B cell (primary cell): Measurements from ENCODE around the gene ZDHHC14. TPM values are rescaled to one million over a fixed set of nuclear protein-coding genes. Genes with fewer than 3 reads are reported as not detected.

Source experiments
- ATAC-seq: fragments of 200-7000 bp; cut with Tn5 transposase; one replicate; pipeline ENCODE4 v1.10.0; 2021; ENCODE audit warnings: low read depth, mild to moderate bottlenecking, moderate number of reproducible peaks, moderate library complexity
- CTCF ChIA-PET: fragments of 350-600 bp; sonication (Branson Sonifier 250); formaldehyde crosslinking; loops from one replicate; lab custom pipeline; 2021; ENCODE audit warnings: antibody characterized with exemption, inconsistent platforms; lab: Charles Lee
- POLR2A ChIA-PET: fragments of 350-600 bp; sonication (Branson Sonifier 250); formaldehyde crosslinking; loops from one replicate; lab custom pipeline; 2021; ENCODE audit warnings: antibody characterized with exemption; lab: Charles Lee
- DNase-seq: peaks from one replicate; pipeline ENCODE4 v3.0.0; 2013
- H2AFZ ChIP-seq: 2 replicates; pipeline ENCODE4 v1.6.1; 2012; ENCODE audit warnings: mild to moderate bottlenecking, low read depth, low read length; ENCODE audit not compliant: insufficient read depth, poor library complexity, severe bottlenecking
- H3K27ac ChIP-seq, 2 donors: 1 replicate in 1 of 2; 2 replicates in 1 of 2; pipeline ENCODE4 v1.5.1; 2012 to 2013; ENCODE audit warnings: low read length in 2 of 2, mild to moderate bottlenecking in 2 of 2, moderate library complexity in 1 of 2
- H3K27me3 ChIP-seq, 4 experiments: fragments of 200-600 bp in 1 of 4; sonication (generic) in 1 of 4; replicated peaks in 1 of 4; 1 replicate in 2 of 4; 2 replicates in 2 of 4; pipeline versions ENCODE4 v1.6.1 to v1.7.0; 2013 to 2016; ENCODE audit warnings: low read length in 3 of 4, mild to moderate bottlenecking in 2 of 4, mixed read lengths in 1 of 4, moderate library complexity in 1 of 4; ENCODE audit not compliant: insufficient read depth in 4 of 4, control insufficient read depth in 3 of 4; ENCODE audit errors: control extremely low read depth in 1 of 4
- H3K36me3 ChIP-seq, 2 experiments: replicated peaks in 1 of 2; 1 replicate in 1 of 2; 2 replicates in 1 of 2; pipeline versions ENCODE4 v1.6.1 to v1.7.1; 2013; ENCODE audit warnings: low read length in 1 of 2; ENCODE audit not compliant: insufficient read depth in 2 of 2, control insufficient read depth in 1 of 2; ENCODE audit errors: control extremely low read depth in 1 of 2, extremely low read depth in 1 of 2
- H3K4me1 ChIP-seq, 2 donors: fragments of 200-600 bp in 1 of 2; sonication (generic) in 1 of 2; 1 replicate in 1 of 2; 2 replicates in 1 of 2; pipeline versions ENCODE4 v1.5.1 to v1.6.1; 2013 to 2017; ENCODE audit warnings: low read length in 2 of 2; ENCODE audit not compliant: control insufficient read depth in 2 of 2, insufficient read depth in 2 of 2
- H3K4me2 ChIP-seq: replicated peaks from 2 replicates; pipeline ENCODE3; 2012; ENCODE audit warnings: mild to moderate bottlenecking, low read depth, low read length; ENCODE audit not compliant: poor library complexity, severe bottlenecking
- H3K4me3 ChIP-seq, 5 experiments: fragments of 200-600 bp in 1 of 5; sonication (generic) in 1 of 5; 1 replicate in 3 of 5; 2 replicates in 2 of 5; pipeline versions ENCODE4 v1.5.1 to v1.7.0; 2011 to 2016; ENCODE audit warnings: low read length in 4 of 5, mild to moderate bottlenecking in 4 of 5, low read depth in 2 of 5, control low read depth in 1 of 5, moderate library complexity in 1 of 5; ENCODE audit not compliant: insufficient read depth in 1 of 5; ENCODE audit errors: control extremely low read depth in 1 of 5, extremely low read depth in 1 of 5
- H3K79me2 ChIP-seq: fragments of 200-600 bp; sonication (generic); one replicate; pipeline ENCODE4 v1.6.0; 2016; ENCODE audit warnings: low read length; ENCODE audit not compliant: control insufficient read depth, insufficient read depth
- H3K9ac ChIP-seq: fragments of 200-600 bp; sonication (generic); 2 replicates; pipeline ENCODE4 v1.6.1; 2017; ENCODE audit warnings: mild to moderate bottlenecking, low read length, moderate library complexity
- H3K9me3 ChIP-seq, 3 donors: one replicate each; pipeline versions ENCODE4 v1.6.1 to v1.7.1; 2013; ENCODE audit warnings: low read length in 2 of 3; ENCODE audit not compliant: control insufficient read depth in 2 of 3, insufficient read depth in 1 of 3; ENCODE audit errors: control extremely low read depth in 1 of 3
- H4K20me1 ChIP-seq: 2 replicates; pipeline ENCODE4 v1.6.0; 2012; ENCODE audit warnings: mild to moderate bottlenecking, low read length; ENCODE audit not compliant: insufficient read depth, control insufficient read depth, poor library complexity, severe bottlenecking
- H3K27ac Mint-ChIP-seq: one replicate; pipeline ENCODE4 v1.8.0; 2021; ENCODE audit warnings: mixed read lengths
- H3K27me3 Mint-ChIP-seq: one replicate; pipeline ENCODE4 v1.8.0; 2021; ENCODE audit warnings: mixed read lengths
- H3K4me1 Mint-ChIP-seq: one replicate; pipeline ENCODE4 v1.8.0; 2021; ENCODE audit warnings: mixed read lengths
- H3K4me3 Mint-ChIP-seq: one replicate; pipeline ENCODE4 v1.8.0; 2021; ENCODE audit warnings: mixed read lengths
- H3K9me3 Mint-ChIP-seq: one replicate; pipeline ENCODE4 v1.8.0; 2022; ENCODE audit warnings: mixed read lengths; ENCODE audit not compliant: insufficient read depth
- CTCF ChIP-seq: fragments of 200-600 bp; IDR thresholded peaks from one replicate; pipeline ENCODE4 v1.8.0; 2022; ENCODE audit warnings: antibody characterized with exemption, mild to moderate bottlenecking
- EZH2 ChIP-seq: IDR thresholded peaks from 2 replicates; pipeline ENCODE4 v1.6.1; 2012; ENCODE audit warnings: borderline replicate concordance, low read depth, mild to moderate bottlenecking, moderate library complexity, low read length; ENCODE audit not compliant: insufficient read depth, poor library complexity, severe bottlenecking
- WGBS: methylation state at CpG from one replicate; pipeline ENCODE4 v1.1.5; 2013; ENCODE audit warnings: missing lambda C conversion rate; ENCODE audit not compliant: insufficient coverage; 5-methylcytosine and 5-hydroxymethylcytosine counted together
- intact Hi-C: fragments of 100-400 bp; cut with micrococcal nuclease; formaldehyde crosslinking; loops from one replicate; pipeline ENCODE4 v1.10.0; 2022
- polyA plus RNA-seq: library from polyadenylated mRNA; depleted of rRNA; stranded (reverse); fragments of >200 nt; gene quantifications from 2 replicates; pipeline ENCODE4 v1.2.3, GENCODE V29; 2012
- total RNA-seq, 2 donors: library from RNA; stranded (reverse); fragments of 120-200 nt in 1 of 2; gene quantifications; 1 replicate in 1 of 2; 2 replicates in 1 of 2; pipeline versions ENCODE4 v1.2.3 to v1.2.4, GENCODE V29; 2013 to 2022

Gene ZDHHC14
- total and polyA plus RNA-seq, 2 donors (not counting 1 experiment from before 2014, with no cell fraction given) = 8.8 to 50.4 TPM

GRCh38 chr6:157479464-157480303 lies 98.7 kb downstream of the ZDHHC14 start:
- H3K27ac Mint-ChIP-seq = no peak overlapping the region
- Histone ChIP-seq H3K27ac (no peak overlapping the region), H3K4me1 (peaks cover 4 to 25% of the 10 kb centered on the region in 2 donors), H4K20me1 (no peaks in the 10 kb centered on the region), H3K36me3 (no peaks in the 10 kb centered on the region), H3K4me3 (no peak overlapping the region), H3K27me3 (no peaks in the 10 kb centered on the region), H3K4me2 (no peak overlapping the region), H3K9ac (no peak overlapping the region), H3K9me3 (no peaks in the 10 kb centered on the region), H3K79me2 (no peaks in the 10 kb centered on the region), H2AFZ (no peak overlapping the region)
- no peak for ATAC-seq
- H3K4me3 Mint-ChIP-seq = no peak overlapping the region
- no peaks in the 10 kb centered on the region for H3K9me3 Mint-ChIP-seq
- intact Hi-C loops = loop anchor here (2.0 kb wide), 1 partner anchor 15 kb away; no protein-coding TSS in a partner anchor
- ChIA-PET CTCF (no interaction called here), POLR2A (interaction anchor here (0.6 kb wide), 1 partner anchor 76 kb away, joined by 4 read pairs; no protein-coding TSS in a partner anchor)
- no peak for TF ChIP-seq CTCF
- peaks cover 25% of the 10 kb centered on the region for H3K4me1 Mint-ChIP-seq
- 79% methylated on average over 5 of the region's 7 CpGs for WGBS
- DNase-seq = no peak
- no peaks in the 10 kb centered on the region for H3K27me3 Mint-ChIP-seq

GRCh38 chr6:157481189-157481864 lies 100.3 kb downstream of the ZDHHC14 start:
- Histone ChIP-seq H3K27ac (no peak overlapping the region), H3K27me3 (no peaks in the 10 kb centered on the region), H3K4me3 (no peak overlapping the region), H3K79me2 (no peaks in the 10 kb centered on the region), H4K20me1 (no peaks in the 10 kb centered on the region), H3K4me2 (no peak overlapping the region), H3K9ac (no peak overlapping the region), H2AFZ (no peak overlapping the region), H3K9me3 (no peaks in the 10 kb centered on the region), H3K36me3 (no peaks in the 10 kb centered on the region), H3K4me1 (peaks cover 7 to 30% of the 10 kb centered on the region in 2 donors)
- Mint-ChIP-seq H3K9me3 (no peaks in the 10 kb centered on the region), H3K27ac (no peak overlapping the region), H3K27me3 (no peaks in the 10 kb centered on the region), H3K4me3 (no peak overlapping the region), H3K4me1 (peaks cover 23% of the 10 kb centered on the region)
- ATAC-seq (no peak), DNase-seq (no peak)
- ChIA-PET CTCF (interaction anchor here (0.9 to 1.0 kb wide), 2 partner anchors 14 to 185 kb away, joined by 3 read pairs; no protein-coding TSS in a partner anchor), POLR2A (no interaction called here)
- intact Hi-C loops = loop anchor here (2.0 kb wide), 1 partner anchor 13 kb away; no protein-coding TSS in a partner anchor
- TF ChIP-seq CTCF (no peak), EZH2 (no peak)
- WGBS = 92% methylated on average over 6 of the region's 9 CpGs
